GM12874 (cell line): ENCODE data around the gene RAPGEF4.

ENCODE experiments used
- CTCF ChIP-seq: IDR thresholded peaks from 2 replicates; pipeline ENCODE4 v1.5.1; 2011; ENCODE audit warnings: low read depth, mild to moderate bottlenecking, control low read depth, low read length, moderate library complexity; ENCODE audit not compliant: insufficient read depth

The RAPGEF4 gene

GRCh38 chr2:172843902-172844715 lies 108.5 kb downstream of the RAPGEF4 start:
- no peak for TF ChIP-seq CTCF

DNA sequence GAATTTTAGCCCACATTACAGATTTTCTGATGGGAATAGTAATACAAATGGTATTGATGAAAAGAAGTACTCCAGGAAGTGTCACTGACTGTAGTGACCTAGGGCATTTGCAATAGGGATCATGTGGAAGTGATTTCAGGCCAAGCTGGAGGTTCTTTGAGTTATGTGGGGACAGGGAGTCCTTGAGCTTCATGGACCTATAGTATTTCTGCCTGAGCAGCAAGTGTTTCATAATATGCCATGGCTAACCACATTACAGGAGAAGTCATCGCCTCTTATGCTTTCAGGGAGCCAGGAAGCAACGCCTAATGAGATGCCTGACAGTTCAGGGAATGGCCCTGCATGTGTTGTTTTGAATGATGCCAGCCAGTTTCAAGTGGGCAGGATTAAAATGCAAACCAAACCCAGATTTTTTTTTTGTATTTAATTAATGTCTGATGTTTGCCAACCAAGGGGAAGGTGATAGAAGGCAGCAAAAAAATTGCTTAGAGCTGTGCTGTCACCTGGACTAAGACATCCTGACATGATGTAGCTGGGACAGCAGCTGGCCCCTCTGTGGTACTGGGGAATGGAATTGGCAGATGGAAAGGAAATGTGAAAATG lies 109.5 kb downstream of the RAPGEF4 start:
- TF ChIP-seq CTCF, result no peak

DNA sequence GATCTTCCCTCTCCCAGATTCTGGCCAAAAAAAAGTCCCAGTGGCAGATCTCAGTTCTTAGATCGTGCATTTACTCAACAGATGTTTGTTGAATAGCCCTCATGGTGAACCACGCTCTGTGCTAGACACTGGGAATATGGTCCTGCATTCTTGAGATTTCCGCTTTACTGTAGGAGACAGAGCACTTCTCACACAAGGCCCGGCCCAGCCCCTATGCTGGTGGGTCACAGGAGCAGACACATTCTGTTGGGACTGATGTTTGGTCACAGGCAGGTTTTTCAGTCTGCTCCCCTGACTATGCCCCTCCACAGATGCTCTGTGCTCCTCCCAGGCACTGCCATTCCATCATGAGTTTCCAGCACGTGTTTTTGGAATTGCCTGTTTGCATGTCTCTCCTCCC lies 110.9 kb downstream of the RAPGEF4 start:
- TF ChIP-seq CTCF, result no peak

DNA sequence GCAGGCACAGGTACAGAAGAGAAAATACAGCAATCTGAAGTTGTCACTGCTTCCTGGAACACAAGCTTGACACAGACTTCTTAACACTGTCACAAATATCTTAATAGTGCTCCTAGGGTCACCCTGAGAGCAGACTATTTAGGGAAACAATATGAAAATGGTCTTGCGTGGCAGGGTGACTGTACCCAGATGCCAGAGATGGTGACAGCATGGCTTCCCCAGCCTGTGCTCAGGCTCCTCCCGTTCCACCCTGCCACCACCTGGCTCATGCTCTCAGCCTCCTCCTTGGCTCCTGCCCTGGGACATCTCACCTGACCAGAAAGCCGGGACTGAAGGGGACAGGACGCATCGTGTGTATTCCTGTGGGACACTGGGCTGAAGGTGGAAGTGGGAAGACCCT lies 111.5 kb downstream of the RAPGEF4 start:
- TF ChIP-seq CTCF, result no peak

- TF ChIP-seq CTCF, result no peak
Observed at GRCh38 chr2:172848519-172848918, 112.9 kb downstream of the RAPGEF4 start.

GRCh38 chr2:172849519-172850217 lies 114.0 kb downstream of the RAPGEF4 start:
- TF ChIP-seq CTCF, result no peak

GRCh38 chr2:172855588-172855987 lies 119.9 kb downstream of the RAPGEF4 start:
- no peak for TF ChIP-seq CTCF
